HG03103 (cell line): ENCODE results near the gene SELENOI.
"Not testable (repeated sequence)": the region's sequence is repeated elsewhere in the genome, so short reads cannot be mapped to it uniquely, and the experiment has no call there.

Experiments
- ATAC-seq: cut with Tn5 transposase; IDR thresholded peaks from one replicate; pipeline ENCODE4 v1.9.1; 2021; ENCODE audit warnings: low read depth; ENCODE audit not compliant: unreplicated experiment

Gene SELENOI

GRCh38 chr2:26355038-26355995, 9.4 kb downstream of the SELENOI start:
- no peak for ATAC-seq

- no peak for ATAC-seq
Observed at GRCh38 chr2:26356111-26356510, 10.2 kb downstream of the SELENOI start.

GRCh38 chr2:26356771-26357170, 10.8 kb downstream of the SELENOI start:
- ATAC-seq: no peak

GRCh38 chr2:26359886-26360473, 14.0 kb downstream of the SELENOI start:
- no peak for ATAC-seq

- no peak for ATAC-seq
Observed at GRCh38 chr2:26363323-26363722, 17.4 kb downstream of the SELENOI start.

- ATAC-seq: no peak
Observed at GRCh38 chr2:26363958-26364357, 18.0 kb downstream of the SELENOI start.

GRCh38 chr2:26364669-26365068, 18.7 kb downstream of the SELENOI start:
- ATAC-seq: no peak

- no peak for ATAC-seq
Observed at GRCh38 chr2:26366957-26367356, 21.0 kb downstream of the SELENOI start.

- not testable (repeated sequence) for ATAC-seq
Observed at GRCh38 chr2:26369664-26370063, 23.7 kb downstream of the SELENOI start.

GRCh38 chr2:26370909-26371308, 25.0 kb downstream of the SELENOI start:
- ATAC-seq: not testable (repeated sequence)

GRCh38 chr2:26376799-26377198, 30.9 kb downstream of the SELENOI start:
- no peak for ATAC-seq

- no peak for ATAC-seq
Observed at GRCh38 chr2:26380281-26380680, 34.3 kb downstream of the SELENOI start.

- no peak for ATAC-seq
Observed at GRCh38 chr2:26382564-26382963, 36.6 kb downstream of the SELENOI start.

GRCh38 chr2:26384183-26384582, 38.2 kb downstream of the SELENOI start:
- ATAC-seq: no peak

GRCh38 chr2:26384597-26384996, 38.7 kb downstream of the SELENOI start:
- no peak for ATAC-seq

- no peak for ATAC-seq
Observed at GRCh38 chr2:26387189-26387588, 41.2 kb downstream of the SELENOI start.

GRCh38 chr2:26394694-26395093, 48.8 kb downstream of the SELENOI start:
- ATAC-seq: no peak

GRCh38 chr2:26395394-26395793, 49.5 kb downstream of the SELENOI start:
- no peak for ATAC-seq

- ATAC-seq: no peak
Observed at GRCh38 chr2:26396734-26397298, 50.9 kb downstream of the SELENOI start.

- no peak for ATAC-seq
Observed at GRCh38 chr2:26399771-26400376, 53.9 kb downstream of the SELENOI start.

GRCh38 chr2:26400723-26401122, 54.8 kb downstream of the SELENOI start:
- no peak for ATAC-seq
